Esophagus squamous epithelium (tissue), 5 donors: ENCODE data around the gene ATG4B. TPM values are rescaled to one million over a fixed set of nuclear protein-coding genes. Genes with fewer than 3 reads are reported as not detected.
"Not testable (repeated sequence)": the region's sequence is repeated elsewhere in the genome, so short reads cannot be mapped to it uniquely, and the experiment has no call there.

Experiments
- DNase-seq: peaks from one replicate; lab custom pipeline; 2025; lab: John Stamatoyannopoulos, UW
- H3K27ac ChIP-seq, 4 donors: fragments of 200-600 bp; sonication (generic); one replicate each; pipeline ENCODE4 v1.5.1; 2016 to 2019; ENCODE audit warnings: mild to moderate bottlenecking in 1 of 4
- H3K27me3 ChIP-seq, 4 donors: fragments of 200-600 bp; sonication (generic); 1 replicate in 3 of 4; 2 replicates in 1 of 4; pipeline versions ENCODE4 v1.5.1 to v1.6.0; 2017 to 2021; ENCODE audit warnings: antibody characterized with exemption in 1 of 4
- H3K36me3 ChIP-seq, 3 donors: fragments of 200-600 bp; sonication (generic); one replicate each; pipeline ENCODE4 v1.5.1; 2016 to 2019
- H3K4me1 ChIP-seq, 3 donors: fragments of 200-600 bp; sonication (generic); one replicate each; pipeline ENCODE4 v1.5.1; 2017 to 2019
- H3K4me3 ChIP-seq, 4 donors: fragments of 200-600 bp; sonication (generic); 1 replicate in 3 of 4; 2 replicates in 1 of 4; pipeline ENCODE4 v1.5.1; 2016 to 2019; ENCODE audit warnings: mild to moderate bottlenecking in 2 of 4, moderate library complexity in 1 of 4
- H3K9me3 ChIP-seq, 3 donors: fragments of 200-600 bp; sonication (generic); one replicate each; pipeline ENCODE4 v1.5.1; 2016 to 2019
- POLR2A ChIP-seq, 4 donors: fragments of 450-650 bp; IDR thresholded peaks; one replicate each; pipeline ENCODE4 v1.6.1; 2017; ENCODE audit warnings: antibody characterized with exemption in 4 of 4, mild to moderate bottlenecking in 4 of 4, moderate library complexity in 3 of 4
- WGBS, 2 donors: methylation state at CpG; one replicate each; pipeline ENCODE4 v1.1.5; 2018; 5-methylcytosine and 5-hydroxymethylcytosine counted together
- intact Hi-C: fragments of 100-400 bp; cut with DNase I; formaldehyde crosslinking; loops from one replicate; pipeline ENCODE4 v1.15.0; 2022
- total RNA-seq, 4 donors: library from RNA; depleted of rRNA; stranded (reverse); fragments of >200 nt; gene quantifications; one replicate each; pipeline ENCODE4 v1.1.0, GENCODE V29; 2016
- TF ChIP-seq, protein P1 (sequence below), 6 experiments: fragments of 450-650 bp in 4 of 6; fragments of 200-600 bp in 2 of 6; sonication (generic) in 2 of 6; IDR thresholded peaks; one replicate each; pipeline ENCODE4 v1.5.1; 2016 to 2019; ENCODE audit warnings: antibody characterized with exemption in 6 of 6, mild to moderate bottlenecking in 4 of 6, moderate library complexity in 4 of 6
- donor health status: DM: yes; HTN: yes; CAD: no.

Gene ATG4B
- total RNA-seq: 10 to 100 TPM; 33.0 to 60.9 (median 45.6) TPM

DNA sequence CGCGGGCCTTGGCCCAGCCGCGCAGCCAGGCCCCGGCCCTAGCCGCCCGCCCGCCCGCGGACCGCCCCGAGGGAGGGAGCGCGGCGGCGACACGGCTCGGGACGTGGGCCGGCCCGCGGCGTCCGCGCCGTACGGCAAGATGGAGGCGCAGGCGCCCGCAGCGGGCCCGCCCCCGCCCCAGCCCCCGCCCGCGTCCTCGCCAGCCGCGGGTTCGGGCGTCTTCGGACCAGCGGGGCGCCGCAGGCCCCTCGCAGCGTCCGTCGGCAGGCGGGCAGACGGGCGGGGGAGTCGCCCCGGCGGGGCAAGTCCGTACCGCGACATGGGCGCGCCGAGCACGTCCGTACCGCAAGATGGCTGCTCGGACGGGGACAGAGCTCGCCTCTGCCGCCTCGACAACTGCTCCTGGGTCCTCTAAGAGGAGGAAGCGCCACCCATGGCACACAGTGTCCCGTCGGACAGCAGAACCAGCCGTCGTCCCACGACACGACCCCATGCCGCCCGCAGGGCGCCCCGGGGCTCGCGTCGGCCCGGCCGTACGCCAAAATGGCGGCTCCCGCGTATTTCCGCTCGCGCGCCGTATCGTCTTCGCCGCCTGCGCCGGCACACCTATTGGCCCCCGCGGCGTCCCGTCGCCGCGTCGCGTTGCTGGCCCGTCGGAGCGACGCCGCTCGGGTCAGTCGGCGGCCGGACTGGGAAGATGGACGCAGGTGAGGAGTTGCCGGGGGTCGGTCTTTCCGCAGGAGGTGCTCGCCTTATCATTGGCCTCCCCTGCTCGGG is at the start of gene ATG4B, which contains the start of gene THAP4:
Gene ATG4B, plus strand, starts transcription at position 676 of the 777 bp plus-strand sequence. Its CDS starts 22 bp downstream, at position 698.
Gene THAP4, minus strand, starts transcription at position 141 of the 777 bp plus-strand sequence. CDS start 141 bp downstream, outside the sequence.
- intact Hi-C loops: no loop called here
- DNase-seq: no peak
- H3K27ac ChIP-seq: peak within 1 kb of the TSS; percentile 95 to 100 (median 100)
- no peaks in the 10 kb centered on the region for H3K9me3 ChIP-seq
- H3K4me3 ChIP-seq: peak within 1 kb of the TSS; percentile 72 to 99 (median 86)
- H3K27me3 ChIP-seq: no peaks in the 10 kb centered on the region
- H3K4me1 ChIP-seq: peaks cover 18 to 72% (median 39%) of the 10 kb centered on the region in 3 donors
- TF ChIP-seq, protein P1, sequence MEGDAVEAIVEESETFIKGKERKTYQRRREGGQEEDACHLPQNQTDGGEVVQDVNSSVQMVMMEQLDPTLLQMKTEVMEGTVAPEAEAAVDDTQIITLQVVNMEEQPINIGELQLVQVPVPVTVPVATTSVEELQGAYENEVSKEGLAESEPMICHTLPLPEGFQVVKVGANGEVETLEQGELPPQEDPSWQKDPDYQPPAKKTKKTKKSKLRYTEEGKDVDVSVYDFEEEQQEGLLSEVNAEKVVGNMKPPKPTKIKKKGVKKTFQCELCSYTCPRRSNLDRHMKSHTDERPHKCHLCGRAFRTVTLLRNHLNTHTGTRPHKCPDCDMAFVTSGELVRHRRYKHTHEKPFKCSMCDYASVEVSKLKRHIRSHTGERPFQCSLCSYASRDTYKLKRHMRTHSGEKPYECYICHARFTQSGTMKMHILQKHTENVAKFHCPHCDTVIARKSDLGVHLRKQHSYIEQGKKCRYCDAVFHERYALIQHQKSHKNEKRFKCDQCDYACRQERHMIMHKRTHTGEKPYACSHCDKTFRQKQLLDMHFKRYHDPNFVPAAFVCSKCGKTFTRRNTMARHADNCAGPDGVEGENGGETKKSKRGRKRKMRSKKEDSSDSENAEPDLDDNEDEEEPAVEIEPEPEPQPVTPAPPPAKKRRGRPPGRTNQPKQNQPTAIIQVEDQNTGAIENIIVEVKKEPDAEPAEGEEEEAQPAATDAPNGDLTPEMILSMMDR (IDR thresholded peaks at IDR 0.05): peak in 1 of 6 experiments; percentile 8
- peak in 1 of 4 donors; percentile 61 for TF ChIP-seq POLR2A (IDR thresholded peaks at IDR 0.05)
- H3K36me3 ChIP-seq: peaks cover 13 to 27% (median 14%) of the 10 kb centered on the region in 3 donors
- WGBS, 2 donors: no CpG with 5 or more reads among the region's 123 CpGs

DNA sequence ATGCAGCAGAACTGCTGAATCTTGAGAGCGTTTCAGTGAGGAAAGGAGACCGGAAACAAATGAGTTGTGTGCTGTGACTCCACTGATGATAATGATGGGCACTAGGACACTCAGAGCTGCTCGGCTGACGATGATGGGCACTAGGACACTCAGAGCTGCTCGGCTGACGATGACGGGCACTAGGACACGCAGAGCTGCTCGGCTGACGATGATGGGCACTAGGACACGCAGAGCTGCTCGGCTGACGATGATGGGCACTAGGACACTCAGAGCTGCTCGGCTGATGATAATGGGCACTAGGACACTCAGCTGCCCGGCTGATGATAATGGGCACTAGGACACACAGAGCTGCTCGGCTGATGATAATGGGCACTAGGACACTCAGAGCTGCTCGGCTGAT is 47.6 kb upstream of the ATG4B start:
- 74 to 83% methylated on average over 13 to 14 of the region's 17 CpGs for WGBS, 2 donors
- DNase-seq, intact Hi-C loops: not testable (repeated sequence)

DNA sequence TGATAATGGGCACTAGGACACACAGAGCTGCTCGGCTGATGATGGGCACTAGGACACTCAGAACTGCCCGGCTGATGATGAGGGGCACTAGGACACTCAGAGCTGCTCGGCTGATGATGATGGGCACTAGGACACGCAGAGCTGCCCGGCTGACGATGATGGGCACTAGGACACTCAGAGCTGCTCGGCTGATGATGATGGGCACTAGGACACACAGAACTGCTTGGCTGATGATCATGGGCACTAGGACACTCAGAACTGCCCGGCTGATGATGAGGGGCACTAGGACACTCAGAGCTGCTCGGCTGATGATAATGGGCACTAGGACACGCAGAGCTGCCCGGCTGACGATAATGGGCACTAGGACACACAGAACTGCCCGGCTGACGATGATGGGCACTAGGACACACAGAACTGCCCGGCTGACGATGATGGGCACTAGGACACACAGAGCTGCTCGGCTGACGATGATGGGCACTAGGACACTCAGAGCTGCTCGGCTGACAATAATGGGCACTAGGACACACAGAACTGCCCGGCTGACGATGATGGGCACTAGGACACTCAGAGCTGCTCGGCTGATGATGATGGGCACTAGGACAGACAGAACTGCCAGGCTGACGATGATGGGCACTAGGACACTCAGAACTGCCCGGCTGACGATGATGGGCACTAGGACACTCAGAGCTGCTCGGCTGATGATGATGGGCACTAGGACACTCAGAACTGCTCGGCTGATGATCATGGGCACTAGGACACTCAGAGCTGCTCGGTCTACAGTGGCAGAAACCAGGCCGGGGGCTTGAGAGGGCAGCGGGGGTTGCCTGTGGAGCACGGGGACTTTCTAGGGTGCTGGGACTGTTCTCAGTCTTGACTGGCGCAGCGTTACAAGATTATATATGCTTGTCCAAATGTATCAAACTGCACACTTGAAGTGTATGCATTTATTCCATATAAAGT is 46.7 kb upstream of the ATG4B start:
- H3K4me1 ChIP-seq, DNase-seq, H3K4me3 ChIP-seq, H3K27ac ChIP-seq, intact Hi-C loops, H3K27me3 ChIP-seq: not testable (repeated sequence)
- H3K9me3 ChIP-seq: peaks cover 0 to 32% (median 25%) of the 10 kb centered on the region in 3 donors
- 84 to 90% methylated on average over 24 to 31 of the region's 33 CpGs for WGBS, 2 donors
- peaks cover 6 to 97% (median 7%) of the 10 kb centered on the region in 3 donors for H3K36me3 ChIP-seq

More for the DNA sequence above, 47.6 kb upstream of the ATG4B start:
- not testable (repeated sequence) for H3K27ac ChIP-seq, H3K4me1 ChIP-seq, H3K4me3 ChIP-seq, H3K27me3 ChIP-seq
- Histone ChIP-seq H3K9me3 (peaks cover 0 to 42% (median 25%) of the 10 kb centered on the region in 3 donors), H3K36me3 (peaks cover 4 to 97% (median 6%) of the 10 kb centered on the region in 3 donors)

DNA sequence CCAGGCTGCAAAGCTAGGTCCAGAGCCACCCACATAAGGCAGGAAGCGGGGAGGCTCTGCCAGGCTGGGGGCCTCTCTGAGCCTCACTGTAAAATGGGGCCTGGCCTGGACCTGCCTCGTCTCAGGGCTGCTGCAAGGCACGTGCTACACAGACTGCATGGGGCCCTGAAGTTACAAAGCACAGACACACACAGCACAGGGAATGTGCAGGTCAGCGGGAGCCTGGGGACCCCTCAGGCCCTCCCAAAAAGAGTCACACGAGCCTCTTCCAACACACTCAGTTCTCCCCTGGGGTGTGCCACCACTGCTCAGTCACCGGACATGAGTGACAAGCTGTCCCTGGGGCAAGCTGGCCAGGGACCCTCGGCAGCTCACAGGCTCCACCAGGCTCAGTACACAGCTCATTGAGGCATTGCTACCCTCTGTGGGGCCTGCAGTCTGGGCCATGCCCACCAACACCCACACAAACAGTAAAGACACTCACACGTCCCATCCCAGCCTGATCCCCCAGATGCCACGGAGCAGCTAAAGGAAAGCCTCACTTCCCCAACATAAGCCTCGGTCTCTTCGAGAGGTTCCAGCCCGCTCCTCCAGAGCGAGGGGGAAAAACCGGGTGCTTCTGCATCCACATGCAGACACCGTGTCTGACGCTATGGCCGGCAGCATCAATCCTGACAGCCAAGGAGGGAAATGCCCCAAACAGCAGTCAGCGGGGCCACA is 45.2 kb upstream of the ATG4B start:
- 78 to 95% methylated on average over 3 to 4 of the region's 18 CpGs for WGBS, 2 donors
- no peaks in the 10 kb centered on the region for H3K4me1 ChIP-seq
- intact Hi-C loops: no loop called here
- peaks cover 2 to 97% (median 8%) of the 10 kb centered on the region in 3 donors for H3K36me3 ChIP-seq
- DNase-seq: no peak
- no peak overlapping the region for H3K27ac ChIP-seq
- no peak overlapping the region for H3K4me3 ChIP-seq
- TF ChIP-seq, protein P1 (IDR thresholded peaks at IDR 0.05): no peak
- no peak for TF ChIP-seq POLR2A (IDR thresholded peaks at IDR 0.05)
- no peaks in the 10 kb centered on the region for H3K27me3 ChIP-seq
- H3K9me3 ChIP-seq: peaks cover 0 to 17% (median 12%) of the 10 kb centered on the region in 3 donors

DNA sequence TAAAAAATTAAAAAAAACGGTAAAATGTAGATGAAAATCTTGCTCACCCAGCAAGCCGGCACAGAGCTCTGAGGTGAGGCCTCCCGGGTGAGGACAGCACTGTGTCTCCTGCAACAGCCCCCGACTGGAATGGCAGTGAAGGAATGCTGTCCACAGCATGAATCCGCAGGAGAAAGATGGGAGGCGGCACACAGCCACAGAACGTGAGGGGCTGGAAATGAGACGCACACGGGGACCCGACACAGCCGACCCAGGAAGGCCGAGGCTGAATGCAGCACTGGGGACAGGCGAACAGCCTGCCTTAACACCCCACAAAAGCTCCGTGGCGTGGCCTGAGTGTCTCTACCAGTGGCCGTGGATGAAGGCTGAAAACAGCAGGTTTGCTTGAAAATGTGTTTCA is 44.2 kb upstream of the ATG4B start:
- no peak overlapping the region for H3K4me3 ChIP-seq
- no peak for DNase-seq
- 92% methylated on average over 16 of the region's 16 CpGs for WGBS, 2 donors
- no peak overlapping the region for H3K27ac ChIP-seq
- intact Hi-C loops: no loop called here
- H3K36me3 ChIP-seq: peaks cover 0 to 97% (median 13%) of the 10 kb centered on the region in 3 donors
- no peaks in the 10 kb centered on the region for H3K27me3 ChIP-seq
- H3K9me3 ChIP-seq: peaks cover 0 to 9% (median 4%) of the 10 kb centered on the region in 3 donors
- no peaks in the 10 kb centered on the region for H3K4me1 ChIP-seq
- no peak for TF ChIP-seq POLR2A (IDR thresholded peaks at IDR 0.05)
- TF ChIP-seq, protein P1 (IDR thresholded peaks at IDR 0.05): no peak
